GM21786 (cell line): ENCODE data around the gene CFAP157.

Experiments
- ATAC-seq: cut with Tn5 transposase; IDR thresholded peaks from one replicate; pipeline ENCODE4 v1.9.1; 2021; ENCODE audit not compliant: unreplicated experiment

The CFAP157 gene

DNA sequence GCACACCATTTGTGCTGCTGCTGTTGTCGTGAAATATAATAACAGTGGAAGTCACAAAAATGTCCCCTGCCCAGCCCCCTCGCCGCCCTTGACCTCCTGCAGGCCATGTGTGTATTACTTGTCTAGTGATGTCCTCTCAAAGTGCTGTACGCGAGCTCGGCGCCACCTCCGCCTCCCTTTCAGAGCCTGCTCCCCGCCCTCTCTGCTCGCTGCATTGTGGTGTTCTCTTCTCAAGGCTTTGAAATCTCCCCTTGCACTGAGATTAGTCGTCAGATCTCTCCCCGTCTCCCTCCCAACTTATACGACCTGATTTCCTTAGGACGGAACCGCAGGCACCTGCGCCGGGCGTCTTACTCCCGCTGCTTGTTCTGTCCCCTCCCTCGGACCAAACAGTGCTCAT lies 14.7 kb upstream of the CFAP157 start:
- ATAC-seq: no peak

GRCh38 chr9:127693143-127693542 lies 13.6 kb upstream of the CFAP157 start:
- no peak for ATAC-seq

DNA sequence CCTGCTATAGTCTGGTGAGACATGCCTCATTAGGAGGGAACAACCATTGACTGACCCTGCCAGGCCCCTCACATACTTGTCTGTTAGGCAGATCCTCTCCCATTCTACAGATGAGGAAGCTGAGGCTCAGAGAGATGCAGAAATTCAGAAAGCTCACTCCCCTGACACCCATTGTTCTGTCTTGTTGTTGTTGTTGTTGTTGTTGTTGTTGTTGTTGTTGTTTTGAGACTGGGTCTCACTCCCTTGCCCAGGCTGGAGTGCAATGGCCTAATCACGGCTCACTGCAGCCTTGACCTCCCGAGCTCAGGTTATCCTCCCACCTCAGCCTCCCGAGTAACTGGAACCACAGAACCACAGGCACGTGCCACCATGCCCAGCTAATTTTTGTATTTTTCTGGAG lies 13.1 kb upstream of the CFAP157 start:
- ATAC-seq: no peak

GRCh38 chr9:127694890-127695720 lies 11.7 kb upstream of the CFAP157 start:
- ATAC-seq: no peak

GRCh38 chr9:127697575-127697974 lies 9.2 kb upstream of the CFAP157 start:
- no peak for ATAC-seq

DNA sequence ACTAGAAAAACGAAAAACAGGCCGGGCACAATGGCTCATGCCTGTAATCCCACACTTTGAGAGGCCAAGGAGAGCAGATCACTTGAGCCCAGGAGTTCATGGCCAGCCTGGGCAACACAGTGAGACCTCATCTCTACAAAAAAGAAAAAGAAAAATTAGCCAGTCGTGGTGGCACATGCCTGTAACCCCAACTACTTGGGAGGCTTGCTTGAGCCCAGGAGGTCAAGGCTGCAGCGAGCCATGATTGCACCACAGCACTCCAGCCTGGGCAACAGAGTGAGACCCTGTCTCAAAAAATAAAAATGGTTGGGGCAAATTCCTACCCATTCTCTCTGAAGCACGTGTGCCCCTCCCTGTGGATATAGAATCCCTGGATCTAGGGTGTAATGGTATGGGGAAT lies 8.4 kb upstream of the CFAP157 start:
- ATAC-seq: no peak

- peak; percentile 82 for ATAC-seq
These were observed 7.7 kb upstream of the CFAP157 start for GRCh38 chr9:127698985-127699670.

DNA sequence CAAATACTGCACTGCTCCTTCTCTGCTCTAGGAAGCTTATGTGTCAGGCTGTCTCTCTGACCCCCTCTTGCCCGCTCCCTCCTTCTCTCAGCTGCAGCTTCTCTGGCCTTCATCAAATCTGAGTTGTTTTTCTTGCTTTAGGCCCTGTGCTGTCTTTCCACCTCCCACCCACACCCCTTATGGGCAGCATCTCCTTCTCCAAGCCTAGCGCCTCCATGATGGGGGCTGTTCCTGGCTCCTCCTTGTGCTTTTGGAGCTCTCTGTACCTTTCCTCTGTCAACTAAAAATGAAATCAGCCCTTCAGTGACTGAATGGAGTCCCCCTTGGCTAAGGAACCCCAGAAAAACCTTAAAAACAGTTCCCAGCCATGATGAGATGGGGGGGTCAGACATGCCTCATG lies 6.6 kb upstream of the CFAP157 start:
- ATAC-seq: no peak

DNA sequence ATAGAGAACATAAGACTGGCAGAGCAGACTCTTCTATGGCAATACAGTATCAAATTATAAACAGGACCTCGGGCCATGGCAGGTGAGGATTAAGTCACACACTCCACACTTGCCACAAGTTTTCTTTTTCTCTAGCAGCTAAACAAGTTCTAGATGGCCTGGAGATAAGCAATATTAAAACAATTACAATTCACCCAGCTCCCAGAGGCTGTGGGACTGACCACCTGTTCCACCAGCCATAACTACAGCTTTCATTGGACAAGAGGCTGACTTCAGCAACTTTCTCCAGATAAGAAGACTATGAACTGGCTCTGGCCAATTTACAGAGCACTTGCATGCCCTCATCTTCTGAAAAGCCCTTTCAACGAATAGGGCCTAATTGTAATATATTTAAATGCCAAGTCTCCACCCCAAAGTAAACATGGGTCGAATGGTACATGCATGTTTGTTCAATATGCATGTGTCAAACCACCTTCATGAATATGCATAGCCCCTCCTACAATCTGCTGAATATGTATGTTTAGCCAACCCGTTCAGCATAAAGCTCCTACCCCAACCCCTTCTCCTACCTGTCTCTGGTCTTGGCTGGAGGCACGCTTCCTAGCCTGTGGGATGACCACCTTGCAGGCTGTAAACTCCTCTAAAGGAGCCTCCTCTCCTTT lies 6.1 kb upstream of the CFAP157 start:
- ATAC-seq: no peak

DNA sequence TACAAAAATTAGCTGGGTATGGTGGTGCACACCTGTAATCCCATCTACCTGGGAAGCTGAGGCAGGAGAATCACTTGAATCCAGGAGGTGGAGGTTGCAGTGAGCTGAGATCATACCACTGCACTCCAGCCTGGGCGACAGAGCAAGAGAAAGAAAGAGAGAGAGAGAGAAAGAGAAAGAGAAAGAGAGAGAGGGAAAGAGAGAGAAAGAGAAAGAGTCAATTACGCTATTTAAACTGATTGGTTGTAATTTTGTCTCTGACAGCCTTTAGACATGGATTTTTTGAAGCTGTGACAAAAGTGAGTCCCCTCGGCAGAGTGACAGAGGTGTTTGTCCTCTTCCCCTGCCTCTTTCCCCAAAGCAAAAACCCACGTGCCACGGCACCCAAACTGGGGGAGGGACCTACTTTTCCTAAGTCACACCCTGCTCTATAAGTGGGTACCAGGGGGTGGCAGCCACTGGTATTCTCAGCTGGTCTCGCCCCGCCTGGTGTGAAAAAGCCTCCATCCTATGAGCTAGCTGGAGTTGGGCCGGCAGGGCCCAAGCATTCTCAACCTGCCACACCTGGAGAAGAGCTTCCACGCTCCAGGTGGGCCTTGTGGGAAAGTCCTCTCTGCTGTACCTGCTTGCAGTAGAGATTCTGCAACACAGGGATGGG lies 3.4 kb upstream of the CFAP157 start:
- ATAC-seq: no peak

DNA sequence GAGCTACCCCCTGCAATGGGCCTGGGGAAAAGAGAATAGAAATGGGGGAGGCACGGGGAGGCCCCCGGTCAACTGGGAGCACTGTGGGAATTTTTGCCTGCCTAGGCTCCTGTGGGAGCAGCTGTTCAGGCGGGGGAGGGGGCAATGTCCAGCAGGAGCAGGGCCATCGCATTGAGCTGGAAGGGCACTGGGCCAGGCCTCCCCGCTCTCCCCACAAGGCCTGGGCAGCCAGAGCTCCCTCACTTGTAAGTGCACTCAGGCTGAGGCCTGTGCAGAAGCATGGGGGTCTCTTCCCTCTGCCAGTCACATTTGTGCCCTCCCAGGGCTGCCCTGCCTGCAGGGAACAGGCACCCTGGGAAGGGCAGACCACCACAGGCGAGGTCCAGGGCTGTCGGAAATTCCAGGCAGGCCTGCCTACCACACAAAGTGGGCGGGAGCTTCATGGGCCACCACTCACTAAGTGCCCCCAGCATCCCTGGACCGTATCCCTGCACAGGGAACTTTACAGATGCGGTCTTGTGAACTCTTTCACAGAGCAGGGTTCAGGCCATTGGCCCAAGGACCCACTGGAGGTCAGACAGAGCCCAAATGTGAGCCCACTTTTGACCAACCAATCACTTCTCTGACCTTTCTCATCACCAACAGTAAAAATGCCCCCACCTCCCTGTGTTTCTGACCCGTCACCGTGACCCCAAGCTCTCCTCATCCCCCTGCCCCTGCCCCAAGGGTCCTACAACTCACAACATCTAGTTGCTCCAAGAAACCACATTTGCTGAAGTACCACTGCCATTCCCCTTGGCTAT lies 1.0 kb upstream of the CFAP157 start:
- ATAC-seq: no peak

DNA sequence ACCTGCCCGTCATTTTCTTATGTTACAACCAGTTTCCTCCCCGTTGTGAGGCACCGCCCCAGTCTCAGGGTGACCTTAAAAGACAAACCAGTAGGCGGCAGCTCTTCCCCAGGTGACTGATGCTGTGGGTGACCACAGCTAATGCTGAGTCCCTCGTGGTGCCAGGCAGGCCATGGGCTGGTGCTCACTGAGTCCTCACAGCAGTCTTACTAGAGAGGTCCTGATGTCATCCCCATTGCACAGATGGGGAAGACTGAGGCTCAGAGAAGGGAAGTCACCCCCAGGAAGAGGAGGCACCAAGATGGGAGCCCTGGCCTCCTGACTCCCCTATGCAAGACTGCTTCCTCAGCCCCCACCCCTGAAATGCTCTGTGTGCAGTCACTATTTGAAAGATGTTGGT lies 978 bp downstream of the CFAP157 start:
- ATAC-seq: no peak

- no peak for ATAC-seq
These were observed 2.3 kb downstream of the CFAP157 start for GRCh38 chr9:127708952-127709587.

DNA sequence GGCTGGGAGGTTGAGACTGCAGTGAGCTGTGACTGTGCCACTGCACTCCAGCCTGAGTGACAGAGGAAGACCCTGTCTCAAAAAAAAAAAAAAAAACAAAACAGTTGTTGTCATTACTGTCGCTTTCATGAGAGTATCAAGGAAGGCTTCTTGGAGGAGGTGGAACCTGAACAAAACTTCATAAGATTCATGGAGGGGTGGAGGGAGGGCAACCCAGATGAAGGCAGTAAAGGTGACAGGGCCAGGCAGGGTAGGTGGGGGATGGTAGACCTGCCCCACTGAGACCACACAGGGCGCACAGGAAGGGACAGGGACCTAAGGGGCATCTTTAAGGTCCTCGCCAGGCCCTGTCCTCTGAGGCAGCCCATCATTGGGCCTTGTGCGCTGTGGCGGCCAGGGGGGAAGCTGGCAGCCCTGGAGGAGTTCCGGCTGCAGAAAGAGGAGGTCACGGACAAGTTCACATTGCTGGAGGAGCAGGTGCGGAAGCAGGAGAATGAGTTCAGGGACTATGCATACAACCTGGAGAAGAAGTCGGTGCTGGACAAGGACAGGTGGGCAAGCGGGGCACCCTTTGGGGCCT lies 3.5 kb downstream of the CFAP157 start:
- no peak for ATAC-seq

GRCh38 chr9:127711226-127711701 lies 4.5 kb downstream of the CFAP157 start:
- ATAC-seq: no peak

DNA sequence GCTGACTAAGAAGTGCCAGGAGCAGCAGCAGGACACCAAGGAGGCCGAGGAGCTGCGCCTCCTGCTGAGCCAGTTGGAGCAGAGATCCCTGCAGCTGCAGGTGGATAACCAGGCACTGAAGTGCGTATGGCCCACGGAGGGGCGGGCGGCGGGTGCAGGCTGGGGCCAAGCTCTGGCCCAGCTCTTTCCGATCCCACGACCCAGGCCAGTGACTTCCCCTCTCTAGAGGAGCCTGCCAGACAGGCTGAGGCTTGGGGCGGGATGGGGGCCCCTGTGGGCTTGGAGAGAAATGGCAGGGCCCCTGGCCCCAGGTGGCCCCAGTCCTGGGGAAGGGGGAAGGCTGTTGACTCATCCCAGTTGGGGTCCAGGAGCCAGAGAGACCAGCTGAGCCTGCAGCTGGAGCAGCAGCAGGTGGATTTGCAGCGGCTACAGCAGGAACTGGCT lies 5.1 kb downstream of the CFAP157 start:
- no peak for ATAC-seq

GRCh38 chr9:127712371-127712770 lies 5.6 kb downstream of the CFAP157 start:
- no peak for ATAC-seq

DNA sequence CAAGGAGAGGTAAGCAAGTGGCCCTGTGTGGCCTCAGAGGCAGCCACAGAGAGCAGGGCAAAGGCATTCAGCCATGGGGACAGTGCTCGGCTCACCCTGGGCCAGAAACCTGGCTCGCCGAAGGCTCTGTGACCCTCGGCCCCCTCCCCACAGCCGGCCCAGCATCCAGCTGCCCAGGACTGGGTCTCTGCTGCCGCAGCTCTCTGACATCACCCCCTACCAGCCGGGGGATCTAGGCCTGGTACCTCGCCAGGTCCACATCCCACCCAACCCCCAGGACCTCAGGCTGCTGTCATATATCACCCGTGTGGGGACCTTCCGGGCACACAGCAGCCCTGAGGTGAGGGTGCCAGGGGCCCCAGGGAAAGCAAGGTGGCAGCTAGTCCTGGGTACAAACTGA lies 6.1 kb downstream of the CFAP157 start:
- no peak for ATAC-seq

GRCh38 chr9:127714020-127714750 lies 7.4 kb downstream of the CFAP157 start:
- no peak for ATAC-seq
